Measurements from ENCODE around the gene CD2.

The CD2 gene

GRCh38 chr1:116794371-116794770 is 40.1 kb downstream of the CD2 start:
- no peak overlapping the region for H3K4me3 ChIP-seq (ENCODE audit: low read depth, low read length)
- TF ChIP-seq CTCF (IDR thresholded peaks at IDR 0.05; ENCODE audit: low read depth, low read length): no peak

- no peak for TF ChIP-seq CTCF (IDR thresholded peaks at IDR 0.05; ENCODE audit: low read depth, low read length)
- H3K4me3 ChIP-seq (ENCODE audit: low read depth, low read length): no peak overlapping the region
Observed at GRCh38 chr1:116794804-116795481, 40.7 kb downstream of the CD2 start.

GRCh38 chr1:116795482-116795829 is 41.2 kb downstream of the CD2 start:
- no peak for TF ChIP-seq CTCF (IDR thresholded peaks at IDR 0.05; ENCODE audit: low read depth, low read length)
- no peak overlapping the region for H3K4me3 ChIP-seq (ENCODE audit: low read depth, low read length)

- H3K4me3 ChIP-seq (ENCODE audit: low read depth, low read length): no peak overlapping the region
- TF ChIP-seq CTCF (IDR thresholded peaks at IDR 0.05; ENCODE audit: low read depth, low read length): no peak
Observed at GRCh38 chr1:116804736-116805135, 50.5 kb downstream of the CD2 start.

- no peak overlapping the region for H3K4me3 ChIP-seq (ENCODE audit: low read depth, low read length)
- TF ChIP-seq CTCF (IDR thresholded peaks at IDR 0.05; ENCODE audit: low read depth, low read length): no peak
Observed at GRCh38 chr1:116805398-116805797, 51.2 kb downstream of the CD2 start.

- no peak overlapping the region for H3K4me3 ChIP-seq (ENCODE audit: low read depth, low read length)
Observed at GRCh38 chr1:116806245-116806644, 52.0 kb downstream of the CD2 start.

GRCh38 chr1:116806671-116807070 is 52.4 kb downstream of the CD2 start:
- no peak overlapping the region for H3K4me3 ChIP-seq (ENCODE audit: low read depth, low read length)
- no peak for TF ChIP-seq CTCF (IDR thresholded peaks at IDR 0.05; ENCODE audit: low read depth, low read length)

More at GRCh38 chr1:116806245-116806644, 52.0 kb downstream of the CD2 start:
- no peak for TF ChIP-seq CTCF (IDR thresholded peaks at IDR 0.05; ENCODE audit: low read depth, low read length)
